Liver (tissue), 2 donors: ENCODE data around the gene MAX.

Experiments
- ATF3 ChIP-seq: IDR thresholded peaks from 2 replicates; pipeline ENCODE4 v1.6.1; 2016; ENCODE audit warnings: antibody characterized with exemption
- GABPA ChIP-seq, 2 donors: IDR thresholded peaks in 1 of 2; conservative IDR thresholded peaks in 1 of 2; 2 replicates each; pipeline ENCODE4 v1.6.1; 2016; ENCODE audit warnings: antibody characterized with exemption in 2 of 2, mild to moderate bottlenecking in 1 of 2, moderate library complexity in 1 of 2
- donor health status: healthy.

- TF ChIP-seq GABPA (IDR thresholded peaks at IDR 0.05 in 1 of 2, conservative IDR thresholded peaks at IDR 0.05 in 1 of 2) (no peak), ATF3 (no peak)
Observed at GRCh38 chr14:65106736-65107135, 4.4 kb upstream of the MAX start.
